ENCODE measurements around the gene PCGF1.

Gene PCGF1

GRCh38 chr2:74514368-74515270 is 7.1 kb upstream of the PCGF1 start, which contains the start of gene TLX2:
TSS of gene TLX2 (plus strand) at chr2:74514450. CDS start at chr2:74514807, 357 bp downstream.
- DNase-seq, result no peak

- no peak for DNase-seq
These were observed 6.3 kb upstream of the PCGF1 start for GRCh38 chr2:74513605-74514367.

GRCh38 chr2:74512744-74513604 is 5.5 kb upstream of the PCGF1 start:
- DNase-seq, result no peak

GRCh38 chr2:74511104-74511989 is 3.9 kb upstream of the PCGF1 start:
- no peak for DNase-seq

- no peak for DNase-seq
These were observed 2.8 kb upstream of the PCGF1 start for GRCh38 chr2:74510272-74510671.

- DNase-seq, result peak; percentile 12
These were observed 528 bp upstream of the PCGF1 start for GRCh38 chr2:74507926-74508520.

- DNase-seq, result no peak
These were observed 1.8 kb downstream of the PCGF1 start for GRCh38 chr2:74505448-74506246.

GRCh38 chr2:74504591-74504990 is 2.9 kb downstream of the PCGF1 start:
- DNase-seq, result no peak

- DNase-seq, result no peak
These were observed 3.7 kb downstream of the PCGF1 start for GRCh38 chr2:74503506-74504475.

GRCh38 chr2:74502720-74503505 is 4.6 kb downstream of the PCGF1 start:
- DNase-seq, result peak; percentile 41

- DNase-seq, result no peak
These were observed 5.3 kb downstream of the PCGF1 start for GRCh38 chr2:74502147-74502719.

- DNase-seq, result no peak
These were observed 6.0 kb downstream of the PCGF1 start for GRCh38 chr2:74501335-74502071.

GRCh38 chr2:74500578-74500946 is 6.9 kb downstream of the PCGF1 start:
- DNase-seq, result no peak

GRCh38 chr2:74499940-74500577 is 7.4 kb downstream of the PCGF1 start:
- no peak for DNase-seq

GRCh38 chr2:74499267-74499939 is 8.1 kb downstream of the PCGF1 start, which contains the start of gene LBX2:
TSS of gene LBX2 (minus strand) at chr2:74499603. CDS start at chr2:74499537, 66 bp downstream.
- no peak for DNase-seq

Data from amniotic stem cell (primary cell).